Sigmoid colon (tissue), 4 donors: ENCODE data around the gene NPY2R.

Experiments
- CTCF ChIP-seq, 4 experiments: fragments of 450-650 bp in 3 of 4; fragments of 200-600 bp in 1 of 4; IDR thresholded peaks; one replicate each; pipeline ENCODE4 v1.5.1; 2016 to 2019; ENCODE audit warnings: antibody characterized with exemption in 4 of 4, mild to moderate bottlenecking in 3 of 4, moderate library complexity in 2 of 4
- EP300 ChIP-seq, 4 donors: sonication (generic); formaldehyde crosslinking; IDR thresholded peaks; one replicate each; pipeline ENCODE4 v1.6.1; 2017; ENCODE audit warnings: antibody characterized with exemption in 4 of 4
- POLR2A ChIP-seq, 2 donors: fragments of 450-650 bp; IDR thresholded peaks; one replicate each; pipeline ENCODE4 v1.6.1; 2016; ENCODE audit warnings: antibody characterized with exemption in 2 of 2, mild to moderate bottlenecking in 2 of 2, moderate library complexity in 2 of 2
- POLR2AphosphoS5 ChIP-seq, 4 donors: sonication (generic); formaldehyde crosslinking; IDR thresholded peaks; one replicate each; pipeline ENCODE4 v1.6.1; 2017; ENCODE audit warnings: antibody characterized with exemption in 4 of 4

GRCh38 chr4:155265113-155265512 lies 56.7 kb downstream of the NPY2R start:
- no peak for TF ChIP-seq CTCF (IDR thresholded peaks at IDR 0.05)
- no peak for TF ChIP-seq POLR2A (IDR thresholded peaks at IDR 0.05)
- no peak for TF ChIP-seq POLR2AphosphoS5 (IDR thresholded peaks at IDR 0.05)
- no peak for TF ChIP-seq EP300 (IDR thresholded peaks at IDR 0.05)
